IPS DF 6.9 (cell line): ENCODE results near the gene ZMAT1.

Experiments used
- DNase-seq: peaks from one replicate; pipeline ENCODE4 v3.0.0-alpha.2; 2013; ENCODE audit warnings: low read depth, low spot score
- H3K27ac ChIP-seq: one replicate; pipeline ENCODE4 v1.5.1; 2013; ENCODE audit warnings: low read length, control low read depth
- H3K27me3 ChIP-seq: 2 replicates; pipeline ENCODE4 v1.6.1; 2013; ENCODE audit warnings: mild to moderate bottlenecking, low read length; ENCODE audit not compliant: control insufficient read depth, insufficient read depth
- H3K36me3 ChIP-seq: 2 replicates; pipeline ENCODE4 v1.6.1; 2013; ENCODE audit warnings: low read length; ENCODE audit not compliant: control insufficient read depth, insufficient read depth
- H3K4me1 ChIP-seq: 2 replicates; pipeline ENCODE4 v1.6.1; 2013; ENCODE audit warnings: low read length; ENCODE audit not compliant: control insufficient read depth, insufficient read depth
- H3K4me3 ChIP-seq: 2 replicates; pipeline ENCODE4 v1.5.1; 2013; ENCODE audit warnings: mild to moderate bottlenecking, low read length
- H3K9me3 ChIP-seq: 2 replicates; pipeline ENCODE4 v1.6.1; 2013; ENCODE audit warnings: low read length, inconsistent platforms; ENCODE audit not compliant: control insufficient read depth, insufficient read depth
- WGBS: extraction: QIAGEN DNeasy Blood & Tissue Kit; methylation state at CpG from one replicate; pipeline ENCODE4 v1.1.7; 2013; ENCODE audit warnings: mixed read lengths, missing lambda C conversion rate; ENCODE audit not compliant: insufficient read length, insufficient coverage; 5-methylcytosine and 5-hydroxymethylcytosine counted together

The ZMAT1 gene

GRCh38 chrX:101918751-101919150 is 13.1 kb downstream of the ZMAT1 start:
- Histone ChIP-seq H3K4me1 (no peaks in the 10 kb centered on the region), H3K4me3 (no peak overlapping the region), H3K9me3 (no peaks in the 10 kb centered on the region), H3K27ac (no peak overlapping the region), H3K36me3 (no peaks in the 10 kb centered on the region), H3K27me3 (no peaks in the 10 kb centered on the region)
- DNase-seq, result no peak
- WGBS, result no CpG with 5 or more reads among the region's 1 CpG

GRCh38 chrX:101906136-101906796 is 25.6 kb downstream of the ZMAT1 start:
- WGBS, result no CpG with 5 or more reads among the region's 5 CpGs
- no peaks in the 10 kb centered on the region for H3K9me3 ChIP-seq
- no peak for DNase-seq
- H3K4me1 ChIP-seq, result no peaks in the 10 kb centered on the region
- no peak overlapping the region for H3K27ac ChIP-seq
- no peak overlapping the region for H3K4me3 ChIP-seq
- no peaks in the 10 kb centered on the region for H3K27me3 ChIP-seq
- no peaks in the 10 kb centered on the region for H3K36me3 ChIP-seq

DNA sequence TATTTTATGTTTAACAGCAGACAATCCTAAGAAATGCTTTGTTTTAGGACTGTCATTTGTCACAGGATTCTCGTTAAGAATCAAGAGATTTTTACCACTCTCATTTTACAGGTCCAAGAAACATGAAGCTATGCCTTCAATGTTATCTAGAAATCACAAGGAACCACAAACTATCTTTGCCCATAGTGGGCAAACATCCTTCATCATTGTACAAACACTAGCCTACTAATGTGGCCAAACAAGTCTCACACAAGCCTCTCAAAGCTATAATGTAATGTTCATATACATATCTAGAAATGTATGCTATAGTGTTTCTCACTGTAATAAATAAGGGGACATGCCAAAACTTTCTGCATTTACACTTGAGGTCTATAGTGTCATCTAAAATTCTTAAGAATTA is 26.8 kb downstream of the ZMAT1 start:
- Histone ChIP-seq H3K36me3 (no peaks in the 10 kb centered on the region), H3K4me3 (no peak overlapping the region), H3K27me3 (no peaks in the 10 kb centered on the region), H3K9me3 (no peaks in the 10 kb centered on the region), H3K27ac (no peak overlapping the region), H3K4me1 (no peaks in the 10 kb centered on the region)
- WGBS, result no CpG with 5 or more reads among the region's 1 CpG
- DNase-seq, result no peak
